CD4-positive, alpha-beta T cell treated with Interferon gamma for 1 hour (primary cell): ENCODE measurements around the gene TAF1L.
"Not testable (repeated sequence)": the region's sequence is repeated elsewhere in the genome, so short reads cannot be mapped to it uniquely, and the experiment has no call there.

ENCODE experiments used
- DNase-seq: peaks from one replicate; pipeline ENCODE4 v3.0.0-alpha.2; 2020

TAF1L gene

GRCh38 chr9:32635362-32635761 is at the start of gene TAF1L:
Gene TAF1L, minus strand, starts transcription at chr9:32635669. Its CDS starts 90 bp downstream, at chr9:32635579.
- DNase-seq: no peak

GRCh38 chr9:32681751-32682150 is 46.3 kb upstream of the TAF1L start:
- DNase-seq: no peak

- no peak for DNase-seq
These were observed 42.5 kb upstream of the TAF1L start for GRCh38 chr9:32677931-32678330.

GRCh38 chr9:32672469-32672868 is 37.0 kb upstream of the TAF1L start:
- DNase-seq: no peak

- DNase-seq: no peak
These were observed 35.9 kb upstream of the TAF1L start for GRCh38 chr9:32671333-32671732.

GRCh38 chr9:32665101-32665500 is 29.6 kb upstream of the TAF1L start:
- DNase-seq: no peak

- no peak for DNase-seq
These were observed 28.3 kb upstream of the TAF1L start for GRCh38 chr9:32663741-32664140.

GRCh38 chr9:32647671-32648070 is 12.2 kb upstream of the TAF1L start:
- DNase-seq: no peak

- DNase-seq: no peak
These were observed 9.2 kb upstream of the TAF1L start for GRCh38 chr9:32644698-32645097.

- not testable (repeated sequence) for DNase-seq
These were observed 2.3 kb downstream of the TAF1L start for GRCh38 chr9:32633151-32633550.

GRCh38 chr9:32631991-32632390 is 3.5 kb downstream of the TAF1L start:
- no peak for DNase-seq

GRCh38 chr9:32627394-32627954 is 8.0 kb downstream of the TAF1L start:
- no peak for DNase-seq

GRCh38 chr9:32625320-32625719 is 10.1 kb downstream of the TAF1L start:
- DNase-seq: no peak

GRCh38 chr9:32622948-32623347 is 12.5 kb downstream of the TAF1L start:
- no peak for DNase-seq

GRCh38 chr9:32618261-32618660 is 17.2 kb downstream of the TAF1L start:
- DNase-seq: no peak

- no peak for DNase-seq
These were observed 28.7 kb downstream of the TAF1L start for GRCh38 chr9:32606811-32607210.

GRCh38 chr9:32603914-32604852 is 31.3 kb downstream of the TAF1L start:
- DNase-seq: no peak

GRCh38 chr9:32599021-32599420 is 36.4 kb downstream of the TAF1L start:
- DNase-seq: not testable (repeated sequence)

- no peak for DNase-seq
These were observed 38.5 kb downstream of the TAF1L start for GRCh38 chr9:32596936-32597335.

GRCh38 chr9:32596096-32596865 is 39.2 kb downstream of the TAF1L start:
- no peak for DNase-seq

GRCh38 chr9:32590898-32591297 is 44.6 kb downstream of the TAF1L start:
- DNase-seq: no peak

- DNase-seq: no peak
These were observed 45.0 kb downstream of the TAF1L start for GRCh38 chr9:32590476-32590875.

GRCh38 chr9:32589083-32589723 is 46.3 kb downstream of the TAF1L start:
- no peak for DNase-seq
